HepG2 (cell line): ENCODE results near the gene ANG. TPM values are rescaled to one million over a fixed set of nuclear protein-coding genes. Genes with fewer than 3 reads are reported as not detected.

ENCODE experiments used
- ATF1 ChIP-seq: IDR thresholded peaks from 2 replicates; pipeline ENCODE4 v1.6.1; 2016; ENCODE audit warnings: mild to moderate bottlenecking, control low read depth
- CEBPB ChIP-seq: IDR thresholded peaks from 2 replicates; pipeline ENCODE4 v1.6.1; 2011; ENCODE audit warnings: low read depth, low read length, improper control_type of control experiment, borderline replicate concordance
- HOXA9 ChIP-seq: sonication (generic); formaldehyde crosslinking; IDR thresholded peaks from 2 replicates; pipeline ENCODE4 v1.8.1; 2022; ENCODE audit warnings: missing genetic modification reagents, mild to moderate bottlenecking, moderate library complexity, borderline replicate concordance
- JUND ChIP-seq: sonication (generic); formaldehyde crosslinking; IDR thresholded peaks from 2 replicates; pipeline ENCODE4 v1.8.0; 2022; ENCODE audit warnings: mild to moderate bottlenecking, missing genetic modification reagents
- NAIF1 ChIP-seq: sonication (generic); formaldehyde crosslinking; IDR thresholded peaks from 2 replicates; pipeline ENCODE4 v1.5.0; 2020; ENCODE audit warnings: mild to moderate bottlenecking, missing genetic modification reagents, borderline replicate concordance
- PAX8 ChIP-seq: sonication (generic); formaldehyde crosslinking; IDR thresholded peaks from 2 replicates; pipeline ENCODE4 v1.8.0; 2022; ENCODE audit warnings: mild to moderate bottlenecking, missing genetic modification reagents, borderline replicate concordance
- PHF20 ChIP-seq: sonication (generic); formaldehyde crosslinking; IDR thresholded peaks from 2 replicates; pipeline ENCODE4 v1.5.0; 2020; ENCODE audit warnings: mild to moderate bottlenecking, missing genetic modification reagents
- PRMT3 ChIP-seq: sonication (generic); formaldehyde crosslinking; IDR thresholded peaks from 2 replicates; pipeline ENCODE4 v1.8.1; 2022; ENCODE audit warnings: low read depth, mild to moderate bottlenecking, moderate library complexity, missing genetic modification reagents, borderline replicate concordance
- SAP130 ChIP-seq: IDR thresholded peaks from 2 replicates; pipeline ENCODE4 v1.6.1; 2016; ENCODE audit warnings: low read depth
- SIN3A ChIP-seq: IDR thresholded peaks from 2 replicates; pipeline ENCODE4 v1.6.1; 2011; ENCODE audit warnings: low read depth, mild to moderate bottlenecking, control low read depth, low read length, borderline replicate concordance
- YEATS4 ChIP-seq: sonication (generic); formaldehyde crosslinking; IDR thresholded peaks from 2 replicates; pipeline ENCODE4 v1.4.0; 2020; ENCODE audit warnings: missing genetic modification reagents, borderline replicate concordance
- YY1 ChIP-seq: IDR thresholded peaks from 2 replicates; pipeline ENCODE4 v1.6.1; 2011; ENCODE audit warnings: low read length, low read depth, moderate library complexity, mild to moderate bottlenecking; ENCODE audit not compliant: insufficient read depth, insufficient replicate concordance
- ZKSCAN8 ChIP-seq: IDR thresholded peaks from 2 replicates; pipeline ENCODE4 v1.6.1; 2016; ENCODE audit warnings: borderline replicate concordance, missing genetic modification reagents, missing compliant biosample characterization
- ZNF543 ChIP-seq: sonication (generic); formaldehyde crosslinking; IDR thresholded peaks from 2 replicates; pipeline ENCODE4 v1.4.0; 2020; ENCODE audit warnings: mild to moderate bottlenecking, missing genetic modification reagents
- ZNF724P ChIP-seq: sonication (generic); formaldehyde crosslinking; IDR thresholded peaks from 2 replicates; pipeline ENCODE4 v1.8.0; 2022; ENCODE audit warnings: missing genetic modification reagents, borderline replicate concordance
- polyA plus RNA-seq, 8 experiments: library from polyadenylated mRNA; depleted of rRNA in 3 of 8; stranded (reverse) in 7 of 8; unstranded in 1 of 8; fragments of >200 nt; fragmentation: Illumina TruSeq in 4 of 8; extraction: Trizol in 4 of 8; gene quantifications; 2 replicates each; pipeline versions ENCODE4 v1.2.1 to v1.2.3, GENCODE V29; 2011 to 2016; ENCODE audit warnings: low read depth in 4 of 8, missing spikeins in 1 of 8, mixed read lengths in 1 of 8; ENCODE audit not compliant: insufficient read depth in 1 of 8
- total RNA-seq, 5 experiments: library from RNA; depleted of rRNA; stranded (reverse); fragments of >200 nt; fragmentation: Illumina TruSeq; extraction: Trizol; gene quantifications; 2 replicates each; pipeline ENCODE4 v1.2.3, GENCODE V29; 2016; ENCODE audit warnings: low read depth in 1 of 5
- TF ChIP-seq, protein P1 (sequence below): sonication (generic); formaldehyde crosslinking; IDR thresholded peaks from 2 replicates; pipeline ENCODE4 v1.9.0; 2021; ENCODE audit warnings: missing genetic modification reagents, borderline replicate concordance
- TF ChIP-seq, protein P2 (sequence below): sonication (generic); formaldehyde crosslinking; IDR thresholded peaks from 2 replicates; pipeline ENCODE4 v1.5.0; 2020; ENCODE audit warnings: missing genetic modification reagents
- TF ChIP-seq, protein P3 (sequence below), 2 experiments: fragments of 450-650 bp in 1 of 2; sonication (generic) in 1 of 2; formaldehyde crosslinking; IDR thresholded peaks; 2 replicates each; pipeline versions ENCODE4 v1.5.0 to v1.8.0; 2020 to 2022; ENCODE audit warnings: mild to moderate bottlenecking in 1 of 2, missing genetic modification reagents in 1 of 2
- TF ChIP-seq, protein P4 (sequence below): sonication (generic); formaldehyde crosslinking; IDR thresholded peaks from 2 replicates; pipeline ENCODE4 v1.5.1; 2020; ENCODE audit warnings: missing genetic modification reagents, mild to moderate bottlenecking, borderline replicate concordance
- TF ChIP-seq, protein P5 (sequence below), 2 experiments: sonication (generic) in 1 of 2; formaldehyde crosslinking in 1 of 2; IDR thresholded peaks; 2 replicates each; pipeline versions ENCODE4 v1.4.0 to v1.6.1; 2018 to 2020; ENCODE audit warnings: missing genetic modification reagents in 2 of 2, borderline replicate concordance in 1 of 2, low read depth in 1 of 2, mild to moderate bottlenecking in 1 of 2, missing biosample characterization in 1 of 2

Gene ANG
- total and polyA plus RNA-seq, 2 of the 13 experiments (the other 11 are each of a cell fraction or from before 2014, with no cell fraction given): 83.6 to 401 TPM

DNA sequence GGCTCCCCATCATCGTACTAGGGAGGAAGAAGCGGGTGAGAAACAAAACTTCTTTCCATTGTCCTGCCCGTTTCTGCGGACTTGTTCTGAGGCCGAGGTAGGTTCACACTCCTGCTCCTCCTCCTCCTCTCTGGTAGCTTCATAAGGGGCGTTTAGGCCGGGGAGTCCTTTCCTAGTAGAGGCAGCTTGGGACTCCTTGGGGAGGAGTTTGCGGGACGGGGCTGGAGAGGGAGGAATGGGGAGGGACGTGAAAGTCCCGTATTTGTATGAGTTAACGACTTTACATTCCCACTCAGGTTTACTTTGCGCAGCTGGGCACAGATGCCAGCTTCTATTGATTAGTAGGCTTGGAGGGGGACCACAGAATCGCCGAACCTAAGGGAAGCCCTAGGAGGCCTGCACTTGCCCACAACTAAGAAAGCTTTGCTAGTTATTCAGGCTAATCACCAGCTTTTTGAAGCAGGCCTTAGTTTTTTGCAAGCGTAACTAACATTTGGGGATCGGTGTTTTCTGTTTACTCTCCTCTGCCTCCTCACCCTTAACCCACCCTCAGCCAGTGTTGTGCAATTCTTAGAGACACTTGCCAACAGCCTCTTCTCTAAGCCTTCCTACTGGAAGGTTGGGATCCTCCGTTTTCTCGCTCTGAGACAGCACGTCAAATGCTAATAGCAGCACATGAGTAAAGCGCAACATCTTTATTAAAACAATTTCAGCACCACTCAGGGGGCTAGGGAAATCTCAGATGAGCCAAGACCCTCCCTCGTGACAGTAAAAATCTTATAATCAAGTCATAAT, 3.7 kb upstream of the ANG start (continued):
- 0 out of 2 replicates have a peak, but pooled peaks have one; percentile 26 for TF ChIP-seq PHF20
- TF ChIP-seq PRMT3 (CRISPR knock-in tag): 0 out of 2 replicates have a peak, but pooled peaks have one; percentile 76
- TF ChIP-seq SIN3A: no peak
- TF ChIP-seq, protein P1, sequence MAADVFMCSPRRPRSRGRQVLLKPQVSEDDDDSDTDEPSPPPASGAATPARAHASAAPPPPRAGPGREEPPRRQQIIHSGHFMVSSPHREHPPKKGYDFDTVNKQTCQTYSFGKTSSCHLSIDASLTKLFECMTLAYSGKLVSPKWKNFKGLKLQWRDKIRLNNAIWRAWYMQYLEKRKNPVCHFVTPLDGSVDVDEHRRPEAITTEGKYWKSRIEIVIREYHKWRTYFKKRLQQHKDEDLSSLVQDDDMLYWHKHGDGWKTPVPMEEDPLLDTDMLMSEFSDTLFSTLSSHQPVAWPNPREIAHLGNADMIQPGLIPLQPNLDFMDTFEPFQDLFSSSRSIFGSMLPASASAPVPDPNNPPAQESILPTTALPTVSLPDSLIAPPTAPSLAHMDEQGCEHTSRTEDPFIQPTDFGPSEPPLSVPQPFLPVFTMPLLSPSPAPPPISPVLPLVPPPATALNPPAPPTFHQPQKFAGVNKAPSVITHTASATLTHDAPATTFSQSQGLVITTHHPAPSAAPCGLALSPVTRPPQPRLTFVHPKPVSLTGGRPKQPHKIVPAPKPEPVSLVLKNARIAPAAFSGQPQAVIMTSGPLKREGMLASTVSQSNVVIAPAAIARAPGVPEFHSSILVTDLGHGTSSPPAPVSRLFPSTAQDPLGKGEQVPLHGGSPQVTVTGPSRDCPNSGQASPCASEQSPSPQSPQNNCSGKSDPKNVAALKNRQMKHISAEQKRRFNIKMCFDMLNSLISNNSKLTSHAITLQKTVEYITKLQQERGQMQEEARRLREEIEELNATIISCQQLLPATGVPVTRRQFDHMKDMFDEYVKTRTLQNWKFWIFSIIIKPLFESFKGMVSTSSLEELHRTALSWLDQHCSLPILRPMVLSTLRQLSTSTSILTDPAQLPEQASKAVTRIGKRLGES (CRISPR knock-in tag): no peak
- no peak for TF ChIP-seq ATF1 (CRISPR knock-in tag)
- TF ChIP-seq, protein P2, sequence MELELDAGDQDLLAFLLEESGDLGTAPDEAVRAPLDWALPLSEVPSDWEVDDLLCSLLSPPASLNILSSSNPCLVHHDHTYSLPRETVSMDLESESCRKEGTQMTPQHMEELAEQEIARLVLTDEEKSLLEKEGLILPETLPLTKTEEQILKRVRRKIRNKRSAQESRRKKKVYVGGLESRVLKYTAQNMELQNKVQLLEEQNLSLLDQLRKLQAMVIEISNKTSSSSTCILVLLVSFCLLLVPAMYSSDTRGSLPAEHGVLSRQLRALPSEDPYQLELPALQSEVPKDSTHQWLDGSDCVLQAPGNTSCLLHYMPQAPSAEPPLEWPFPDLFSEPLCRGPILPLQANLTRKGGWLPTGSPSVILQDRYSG (CRISPR knock-in tag): no peak
- 0 out of 2 replicates have a peak, but pooled peaks have one; percentile 19 for TF ChIP-seq JUND (CRISPR knock-in tag)
- TF ChIP-seq CEBPB: peak; percentile 94
- TF ChIP-seq, protein P3, sequence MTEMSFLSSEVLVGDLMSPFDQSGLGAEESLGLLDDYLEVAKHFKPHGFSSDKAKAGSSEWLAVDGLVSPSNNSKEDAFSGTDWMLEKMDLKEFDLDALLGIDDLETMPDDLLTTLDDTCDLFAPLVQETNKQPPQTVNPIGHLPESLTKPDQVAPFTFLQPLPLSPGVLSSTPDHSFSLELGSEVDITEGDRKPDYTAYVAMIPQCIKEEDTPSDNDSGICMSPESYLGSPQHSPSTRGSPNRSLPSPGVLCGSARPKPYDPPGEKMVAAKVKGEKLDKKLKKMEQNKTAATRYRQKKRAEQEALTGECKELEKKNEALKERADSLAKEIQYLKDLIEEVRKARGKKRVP (CRISPR knock-in tag; IDR thresholded peaks at IDR 0.05): 0 out of 4 replicates have a peak, but pooled peaks of 1 of the 2 experiments have one; percentile 1
- TF ChIP-seq PAX8: no peak
- no peak for TF ChIP-seq NAIF1 (CRISPR knock-in tag)
- no peak for TF ChIP-seq ZNF543
- TF ChIP-seq YY1: no peak
- TF ChIP-seq SAP130: peak; percentile 23; the same call in 1 of the 2 replicates
- TF ChIP-seq, protein P4, sequence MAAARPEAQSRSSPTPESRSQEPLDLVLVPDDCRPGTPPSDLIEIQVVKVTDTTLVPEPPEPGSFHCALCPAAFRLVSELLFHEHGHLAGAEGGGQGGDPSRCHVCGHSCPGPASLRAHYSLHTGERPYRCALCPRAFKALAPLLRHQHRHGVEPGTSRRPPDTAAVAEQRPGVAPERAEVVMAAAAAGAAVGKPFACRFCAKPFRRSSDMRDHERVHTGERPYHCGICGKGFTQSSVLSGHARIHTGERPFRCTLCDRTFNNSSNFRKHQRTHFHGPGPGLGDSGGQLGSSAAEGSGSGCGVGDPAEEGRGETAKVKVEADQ: no peak
- no peak for TF ChIP-seq HOXA9 (CRISPR knock-in tag)
- TF ChIP-seq, protein P5, sequence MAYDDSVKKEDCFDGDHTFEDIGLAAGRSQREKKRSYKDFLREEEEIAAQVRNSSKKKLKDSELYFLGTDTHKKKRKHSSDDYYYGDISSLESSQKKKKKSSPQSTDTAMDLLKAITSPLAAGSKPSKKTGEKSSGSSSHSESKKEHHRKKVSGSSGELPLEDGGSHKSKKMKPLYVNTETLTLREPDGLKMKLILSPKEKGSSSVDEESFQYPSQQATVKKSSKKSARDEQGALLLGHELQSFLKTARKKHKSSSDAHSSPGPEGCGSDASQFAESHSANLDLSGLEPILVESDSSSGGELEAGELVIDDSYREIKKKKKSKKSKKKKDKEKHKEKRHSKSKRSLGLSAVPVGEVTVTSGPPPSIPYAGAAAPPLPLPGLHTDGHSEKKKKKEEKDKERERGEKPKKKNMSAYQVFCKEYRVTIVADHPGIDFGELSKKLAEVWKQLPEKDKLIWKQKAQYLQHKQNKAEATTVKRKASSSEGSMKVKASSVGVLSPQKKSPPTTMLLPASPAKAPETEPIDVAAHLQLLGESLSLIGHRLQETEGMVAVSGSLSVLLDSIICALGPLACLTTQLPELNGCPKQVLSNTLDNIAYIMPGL (CRISPR knock-in tag; IDR thresholded peaks at IDR 0.05; ENCODE audit: borderline replicate concordance in 1 of 2, low read depth in 1 of 2): no peak
- no peak for TF ChIP-seq YEATS4 (CRISPR knock-in tag)
- no peak for TF ChIP-seq ZKSCAN8 (CRISPR knock-in tag)
- 0 out of 2 replicates have a peak, but pooled peaks have one; percentile 31 for TF ChIP-seq ZNF724P (CRISPR knock-in tag)
